Pancreas (tissue), 10 donors: ENCODE results near the gene PKHD1. TPM values are rescaled to one million over a fixed set of nuclear protein-coding genes. Genes with fewer than 3 reads are reported as not detected.

Experiments used
- ATAC-seq, 4 donors: fragments of 200-7000 bp; cut with Tn5 transposase; one replicate each; pipeline versions ENCODE4 v1.8.0 to v1.9.1; 2020; ENCODE audit warnings: mild to moderate bottlenecking in 4 of 4, moderate library complexity in 4 of 4
- DNase-seq, 6 donors: peaks; one replicate each; pipeline ENCODE4 v3.0.0-alpha.2; 2020
- FAIRE-seq: peaks from 2 replicates; lab custom pipeline; 2012; peaks lifted over from hg19 to GRCh38; lab: Jason Lieb, UNC
- H3K27ac ChIP-seq, 4 donors: fragments of 200-600 bp; sonication (generic); 1 replicate in 3 of 4; 2 replicates in 1 of 4; pipeline versions ENCODE4 v1.5.0 to v1.8.0; 2020
- H3K27me3 ChIP-seq, 4 donors: fragments of 200-600 bp; one replicate each; pipeline ENCODE4 v1.8.0; 2021
- H3K36me3 ChIP-seq, 3 donors: fragments of 200-600 bp; sonication (generic) in 1 of 3; one replicate each; pipeline versions ENCODE4 v1.5.0 to v1.8.0; 2020 to 2021
- H3K4me1 ChIP-seq, 3 donors: fragments of 200-600 bp; one replicate each; pipeline ENCODE4 v1.8.0; 2021
- H3K4me3 ChIP-seq, 4 donors: fragments of 200-600 bp; sonication (generic) in 2 of 4; one replicate each; pipeline versions ENCODE4 v1.5.0 to v1.8.0; 2020 to 2021
- H3K9me3 ChIP-seq, 4 donors: fragments of 200-600 bp; one replicate each; pipeline ENCODE4 v1.8.0; 2021
- CTCF ChIP-seq, 4 donors: fragments of 200-600 bp; sonication (generic) in 3 of 4; IDR thresholded peaks; one replicate each; pipeline versions ENCODE4 v1.5.0 to v1.8.0; 2021; ENCODE audit warnings: antibody characterized with exemption in 4 of 4
- WGBS, 2 donors: extraction: QIAGEN DNeasy Blood & Tissue Kit; methylation state at CpG; one replicate each; pipeline ENCODE4 v1.1.7; 2013; 5-methylcytosine and 5-hydroxymethylcytosine counted together
- intact Hi-C, 3 donors: fragments of 100-400 bp; cut with DNase I; formaldehyde crosslinking; loops; one replicate each; pipeline versions ENCODE4 v1.11.1 to v1.14.2; 2022
- polyA plus RNA-seq, 2 donors: library from polyadenylated mRNA; stranded (reverse); fragments of 200-250 nt; gene quantifications; one replicate each; pipeline ENCODE4 v1.2.3, GENCODE V29; 2013
- total RNA-seq, 6 donors: library from RNA; stranded (reverse); fragmentation: NEBNext Ultra II Directional in 4 of 6; extraction: Animal tissue kit (Norgen Biotek cat#: 25700) in 4 of 6; gene quantifications; one replicate each; pipeline versions ENCODE4 v1.2.1 to v1.2.4, GENCODE V29; 2021 to 2023
- donor health status: healthy with polysubstance abuse.
- donor health status: DM: no; HTN: no; CAD: no; lungs with moderate emphysema.
- donor health status: DM: no; HTN: no; CAD: no.
- donor health status: control.
- donor health status: control.
- donor health status: Bipolar disorder and iron deficiency.
- donor health status: DM: yes; HTN: yes; CAD: no.
- donor health status: DM: no; HTN: no; CAD: no.
- donor health status: DM: no; HTN: no; CAD: no.
- donor health status: DM: yes; HTN: yes; CAD: no.

Gene PKHD1
- total and polyA plus RNA-seq, 8 donors, result 6.4 to 33.0 (median 16.3) TPM

- Histone ChIP-seq H3K4me1 (no peaks in the 10 kb centered on the region), H3K9me3 (no peaks in the 10 kb centered on the region), H3K36me3 (no peaks in the 10 kb centered on the region), H3K27me3 (no peaks in the 10 kb centered on the region), H3K4me3 (no peak overlapping the region), H3K27ac (no peak overlapping the region)
- 81 to 87% methylated on average over 6 of the region's 6 CpGs for WGBS, 2 donors
- DNase-seq (no peak), ATAC-seq (no peak), FAIRE-seq (no peak)
- TF ChIP-seq CTCF (IDR thresholded peaks at IDR 0.05), result no peak
- intact Hi-C loops, result no loop called here
Measured at GRCh38 chr6:51996296-51996947, 91.0 kb downstream of the PKHD1 start.

GRCh38 chr6:51995214-51995755 is 92.1 kb downstream of the PKHD1 start:
- peak; percentile 39 for FAIRE-seq
- DNase-seq, result no peak
- 51 to 61% methylated on average over 1 of the region's 1 CpG for WGBS, 2 donors

GRCh38 chr6:51992876-51993275 is 94.5 kb downstream of the PKHD1 start:
- no peaks in the 10 kb centered on the region for H3K27me3 ChIP-seq
- no peaks in the 10 kb centered on the region for H3K4me1 ChIP-seq
- FAIRE-seq (no peak), DNase-seq (no peak), ATAC-seq (no peak)
- no peak overlapping the region for H3K4me3 ChIP-seq
- no peaks in the 10 kb centered on the region for H3K36me3 ChIP-seq
- no peaks in the 10 kb centered on the region for H3K9me3 ChIP-seq
- intact Hi-C loops, result no loop called here
- 34 to 40% methylated on average over 3 of the region's 3 CpGs for WGBS, 2 donors
- no peak for TF ChIP-seq CTCF (IDR thresholded peaks at IDR 0.05)
- H3K27ac ChIP-seq, result no peak overlapping the region

More at GRCh38 chr6:51995214-51995755, 92.1 kb downstream of the PKHD1 start:
- ATAC-seq, result no peak
- no peak for TF ChIP-seq CTCF (IDR thresholded peaks at IDR 0.05)
- intact Hi-C loops, result no loop called here
- H3K4me1 ChIP-seq, result no peaks in the 10 kb centered on the region
- H3K9me3 ChIP-seq, result no peaks in the 10 kb centered on the region
- no peak overlapping the region for H3K27ac ChIP-seq
- no peaks in the 10 kb centered on the region for H3K27me3 ChIP-seq
- H3K36me3 ChIP-seq, result no peaks in the 10 kb centered on the region
- no peak overlapping the region for H3K4me3 ChIP-seq

GRCh38 chr6:51989789-51990188 is 97.6 kb downstream of the PKHD1 start:
- DNase-seq (no peak), FAIRE-seq (no peak), ATAC-seq (no peak)
- H3K4me3 ChIP-seq, result no peak overlapping the region
- 68 to 92% methylated on average over 1 of the region's 1 CpG for WGBS, 2 donors
- no peaks in the 10 kb centered on the region for H3K36me3 ChIP-seq
- no peak for TF ChIP-seq CTCF (IDR thresholded peaks at IDR 0.05)
- H3K27me3 ChIP-seq, result no peaks in the 10 kb centered on the region
- no peaks in the 10 kb centered on the region for H3K9me3 ChIP-seq
- intact Hi-C loops, result no loop called here
- H3K27ac ChIP-seq, result no peak overlapping the region
- no peaks in the 10 kb centered on the region for H3K4me1 ChIP-seq

GRCh38 chr6:51986864-51987263 is 100.5 kb downstream of the PKHD1 start:
- H3K9me3 ChIP-seq, result no peaks in the 10 kb centered on the region
- H3K27ac ChIP-seq, result no peak overlapping the region
- no peaks in the 10 kb centered on the region for H3K27me3 ChIP-seq
- FAIRE-seq (no peak), DNase-seq (no peak), ATAC-seq (peak in 1 of 4 donors; percentile 28)
- WGBS, 2 donors, result 58 to 70% methylated on average over 5 of the region's 5 CpGs
- H3K4me3 ChIP-seq, result no peak overlapping the region
- TF ChIP-seq CTCF (IDR thresholded peaks at IDR 0.05), result no peak
- H3K36me3 ChIP-seq, result no peaks in the 10 kb centered on the region
- H3K4me1 ChIP-seq, result no peaks in the 10 kb centered on the region
- intact Hi-C loops, result no loop called here
